Neural crest cell (in vitro differentiated cells): ENCODE results near the gene PPP2R5D. TPM values are rescaled to one million over a fixed set of nuclear protein-coding genes. Genes with fewer than 3 reads are reported as not detected.
A peak's percentile ranks its signal among the peaks of the same experiment; 100 is the strongest.

Source experiments
- DNase-seq: peaks from one replicate; pipeline ENCODE4 v3.0.0; 2021; ENCODE audit warnings: low read depth, mixed read lengths, low spot score
- H3K27ac Mint-ChIP-seq: one replicate; pipeline ENCODE4 v1.8.0; 2021; ENCODE audit warnings: mild to moderate bottlenecking, mixed read lengths; ENCODE audit not compliant: unreplicated experiment
- H3K27me3 Mint-ChIP-seq: 2 replicates; pipeline ENCODE4 v1.8.0; 2021; ENCODE audit warnings: low read depth, mild to moderate bottlenecking, mixed read lengths
- H3K36me3 Mint-ChIP-seq: 2 replicates; pipeline ENCODE4 v1.8.0; 2021; ENCODE audit warnings: low read depth, mild to moderate bottlenecking, mixed read lengths
- H3K4me1 Mint-ChIP-seq: 2 replicates; pipeline ENCODE4 v1.8.0; 2021; ENCODE audit warnings: mixed read lengths
- H3K4me3 Mint-ChIP-seq: one replicate; pipeline ENCODE4 v1.8.0; 2021; ENCODE audit warnings: mild to moderate bottlenecking, mixed read lengths
- H3K9me3 Mint-ChIP-seq: 2 replicates; pipeline ENCODE4 v1.8.0; 2021; ENCODE audit warnings: mixed read lengths
- total RNA-seq: library from RNA; stranded (reverse); gene quantifications from 2 replicates; pipeline ENCODE4 v1.2.1, GENCODE V29; 2021
- TF ChIP-seq, protein P1 (sequence below): fragments of 200-600 bp; sonication (generic); conservative IDR thresholded peaks from 2 replicates; pipeline ENCODE4 v1.5.0; 2021; ENCODE audit warnings: antibody characterized with exemption, mild to moderate bottlenecking

Gene PPP2R5D
- total RNA-seq, 1 donor from 2014 or later = 67.5 TPM

DNA sequence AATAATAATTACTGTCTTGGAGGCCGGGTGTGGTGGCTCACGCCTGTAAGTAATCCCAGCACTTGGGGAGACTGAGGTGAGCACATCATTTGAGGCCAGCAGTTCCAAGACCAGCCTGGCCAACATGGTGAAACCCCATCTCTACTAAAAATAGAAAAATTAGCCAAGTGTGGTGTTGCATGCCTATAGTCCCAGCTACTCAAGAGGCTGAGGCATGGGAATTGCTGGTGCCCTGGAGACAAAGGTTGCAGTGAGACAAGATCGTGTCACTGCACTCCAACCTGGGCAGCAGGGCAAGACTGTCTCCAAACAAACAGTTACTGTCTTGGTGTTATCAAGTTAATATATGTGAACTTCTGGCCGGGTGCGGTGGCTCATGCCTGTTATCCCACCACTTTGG, 42.0 kb downstream of the PPP2R5D start:
- peaks cover 8% of the 10 kb centered on the region for H3K4me1 Mint-ChIP-seq
- peak overlapping the region; percentile 34 for H3K4me3 Mint-ChIP-seq
- no peak overlapping the region for H3K27ac Mint-ChIP-seq
- DNase-seq = no peak
- TF ChIP-seq, protein P1, sequence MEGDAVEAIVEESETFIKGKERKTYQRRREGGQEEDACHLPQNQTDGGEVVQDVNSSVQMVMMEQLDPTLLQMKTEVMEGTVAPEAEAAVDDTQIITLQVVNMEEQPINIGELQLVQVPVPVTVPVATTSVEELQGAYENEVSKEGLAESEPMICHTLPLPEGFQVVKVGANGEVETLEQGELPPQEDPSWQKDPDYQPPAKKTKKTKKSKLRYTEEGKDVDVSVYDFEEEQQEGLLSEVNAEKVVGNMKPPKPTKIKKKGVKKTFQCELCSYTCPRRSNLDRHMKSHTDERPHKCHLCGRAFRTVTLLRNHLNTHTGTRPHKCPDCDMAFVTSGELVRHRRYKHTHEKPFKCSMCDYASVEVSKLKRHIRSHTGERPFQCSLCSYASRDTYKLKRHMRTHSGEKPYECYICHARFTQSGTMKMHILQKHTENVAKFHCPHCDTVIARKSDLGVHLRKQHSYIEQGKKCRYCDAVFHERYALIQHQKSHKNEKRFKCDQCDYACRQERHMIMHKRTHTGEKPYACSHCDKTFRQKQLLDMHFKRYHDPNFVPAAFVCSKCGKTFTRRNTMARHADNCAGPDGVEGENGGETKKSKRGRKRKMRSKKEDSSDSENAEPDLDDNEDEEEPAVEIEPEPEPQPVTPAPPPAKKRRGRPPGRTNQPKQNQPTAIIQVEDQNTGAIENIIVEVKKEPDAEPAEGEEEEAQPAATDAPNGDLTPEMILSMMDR = no peak
- H3K36me3 Mint-ChIP-seq = peaks cover 27% of the 10 kb centered on the region
- H3K27me3 Mint-ChIP-seq = no peaks in the 10 kb centered on the region
- no peaks in the 10 kb centered on the region for H3K9me3 Mint-ChIP-seq

- H3K4me3 Mint-ChIP-seq = no peak overlapping the region
- peaks cover 4% of the 10 kb centered on the region for H3K4me1 Mint-ChIP-seq
- H3K27ac Mint-ChIP-seq = no peak overlapping the region
- TF ChIP-seq, protein P1 = no peak
- no peak for DNase-seq
- no peaks in the 10 kb centered on the region for H3K9me3 Mint-ChIP-seq
- H3K27me3 Mint-ChIP-seq = no peaks in the 10 kb centered on the region
- peaks cover 32% of the 10 kb centered on the region for H3K36me3 Mint-ChIP-seq
Observed at GRCh38 chr6:43029120-43029519, 44.8 kb downstream of the PPP2R5D start.

DNA sequence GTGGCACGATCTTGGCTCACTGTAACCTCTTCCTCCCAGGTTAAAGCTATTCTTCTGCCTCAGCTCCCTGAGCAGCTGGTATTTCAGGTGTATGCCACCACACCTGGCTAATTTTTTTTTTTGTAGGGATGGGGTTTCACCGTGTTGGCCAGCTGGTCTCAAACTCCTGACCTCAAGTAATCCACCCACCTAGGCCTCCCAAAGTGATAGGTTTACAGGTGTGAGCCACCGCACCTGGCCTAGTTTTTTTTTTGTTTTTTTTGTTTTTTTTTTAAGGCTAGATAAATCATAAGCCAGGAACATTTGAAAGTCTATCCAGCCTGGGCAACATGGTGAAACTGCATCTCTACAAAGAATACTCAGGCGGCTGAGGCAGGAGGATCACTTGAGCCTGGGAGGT, 48.0 kb downstream of the PPP2R5D start:
- Mint-ChIP-seq H3K4me1 (peaks cover 4% of the 10 kb centered on the region), H3K4me3 (no peak overlapping the region), H3K27ac (no peak overlapping the region), H3K36me3 (peaks cover 22% of the 10 kb centered on the region), H3K9me3 (no peaks in the 10 kb centered on the region), H3K27me3 (no peaks in the 10 kb centered on the region)
- TF ChIP-seq, protein P1 = no peak
- no peak for DNase-seq

- Mint-ChIP-seq H3K4me1 (no peaks in the 10 kb centered on the region), H3K9me3 (no peaks in the 10 kb centered on the region), H3K27me3 (no peaks in the 10 kb centered on the region), H3K4me3 (peak overlapping the region; percentile 1), H3K27ac (no peak overlapping the region), H3K36me3 (peaks cover 21% of the 10 kb centered on the region)
- DNase-seq = no peak
- TF ChIP-seq, protein P1 = no peak
Observed at GRCh38 chr6:43033496-43034189, 49.3 kb downstream of the PPP2R5D start.

GRCh38 chr6:43034190-43034525, 49.8 kb downstream of the PPP2R5D start:
- DNase-seq = no peak
- H3K36me3 Mint-ChIP-seq = peaks cover 23% of the 10 kb centered on the region
- H3K27me3 Mint-ChIP-seq = no peaks in the 10 kb centered on the region
- no peaks in the 10 kb centered on the region for H3K4me1 Mint-ChIP-seq
- TF ChIP-seq, protein P1 = no peak
- no peak overlapping the region for H3K4me3 Mint-ChIP-seq
- no peaks in the 10 kb centered on the region for H3K9me3 Mint-ChIP-seq
- no peak overlapping the region for H3K27ac Mint-ChIP-seq
